Measurements from ENCODE around the gene GFY.
A peak's percentile ranks its signal among the peaks of the same experiment; 100 is the strongest.

The GFY gene

GRCh38 chr19:49428547-49429451 lies 3.6 kb downstream of the GFY start:
- ATAC-seq: no peak

GRCh38 chr19:49430172-49430677 lies 5.0 kb downstream of the GFY start:
- ATAC-seq: no peak

GRCh38 chr19:49430678-49431329 lies 5.6 kb downstream of the GFY start:
- peak; percentile 53 to 64 for ATAC-seq

- no peak for ATAC-seq
Measured at GRCh38 chr19:49431330-49431749, 6.2 kb downstream of the GFY start.

- ATAC-seq: peak in 1 of 2 donors; percentile 40
Measured at GRCh38 chr19:49432141-49433073, 7.2 kb downstream of the GFY start.

- no peak for ATAC-seq
Measured at GRCh38 chr19:49433240-49433901, 8.2 kb downstream of the GFY start.

- ATAC-seq: no peak
Measured at GRCh38 chr19:49434907-49435583, 9.9 kb downstream of the GFY start.

GRCh38 chr19:49435670-49436069 lies 10.5 kb downstream of the GFY start:
- ATAC-seq: no peak

GRCh38 chr19:49436381-49437017 lies 11.3 kb downstream of the GFY start:
- no peak for ATAC-seq

- no peak for ATAC-seq
Measured at GRCh38 chr19:49437231-49437630, 12.0 kb downstream of the GFY start.

GRCh38 chr19:49438261-49438660 lies 13.1 kb downstream of the GFY start:
- ATAC-seq: no peak

GRCh38 chr19:49439836-49440235 lies 14.6 kb downstream of the GFY start:
- ATAC-seq: no peak

- ATAC-seq: no peak
Measured at GRCh38 chr19:49440439-49441209, 15.4 kb downstream of the GFY start.

- no peak for ATAC-seq
Measured at GRCh38 chr19:49441210-49441959, 16.2 kb downstream of the GFY start, which contains the start of gene SLC17A7. Gene SLC17A7 (minus strand): TSS chr19:49441527. CDS start chr19:49441379, 148 bp downstream.

- no peak for ATAC-seq
Measured at GRCh38 chr19:49441960-49442350, 16.8 kb downstream of the GFY start.

- no peak for ATAC-seq
Measured at GRCh38 chr19:49442354-49442753, 17.2 kb downstream of the GFY start.

GRCh38 chr19:49442771-49443365 lies 17.7 kb downstream of the GFY start:
- ATAC-seq: peak; percentile 6 to 16

GRCh38 chr19:49443366-49444099 lies 18.3 kb downstream of the GFY start:
- ATAC-seq: peak; percentile 95 to 97
